Spleen (tissue), 7 donors: Measurements from ENCODE around the gene DTD1.

Experiments used
- CTCF ChIP-seq, 11 experiments: fragments of 200-600 bp in 7 of 11; fragments of 450-650 bp in 4 of 11; sonication (generic) in 4 of 11; IDR thresholded peaks in 8 of 11; conservative IDR thresholded peaks in 3 of 11; 1 replicate in 7 of 11; 2 replicates in 4 of 11; pipeline versions ENCODE4 v1.4.0 to v1.8.0; 2016 to 2021; ENCODE audit warnings: antibody characterized with exemption in 11 of 11, inconsistent platforms in 4 of 11, mild to moderate bottlenecking in 1 of 11
- POLR2AphosphoS5 ChIP-seq, 3 donors: sonication (generic); formaldehyde crosslinking; IDR thresholded peaks; one replicate each; pipeline ENCODE4 v1.5.1; 2017; ENCODE audit warnings: antibody characterized with exemption in 3 of 3
- donor health status: DM: no; HTN: no; CAD: no; lungs with moderate emphysema.
- donor health status: DM: no; HTN: no; CAD: no.
- donor health status: DM: no; HTN: no; CAD: no.

DNA sequence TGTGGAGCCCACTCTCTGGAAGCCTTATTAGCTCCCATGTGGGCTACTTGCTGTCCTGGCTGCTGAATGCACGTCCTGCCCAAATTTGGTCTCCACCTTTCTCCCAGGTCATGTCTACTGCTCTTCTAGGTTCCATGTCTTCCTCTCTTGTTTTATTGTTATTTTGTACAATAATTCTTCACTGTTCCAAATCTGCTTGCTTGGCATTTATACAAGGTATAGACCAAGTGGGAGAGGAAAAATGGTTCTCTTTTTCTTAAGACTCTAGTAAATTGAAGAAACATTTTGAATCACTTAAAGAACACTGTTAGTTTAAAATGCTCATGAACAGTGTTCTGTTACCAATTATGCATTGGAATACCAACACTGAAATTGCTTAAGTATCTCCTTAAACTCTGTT is 144.1 kb downstream of the DTD1 start:
- TF ChIP-seq POLR2AphosphoS5 (IDR thresholded peaks at IDR 0.05) (no peak), CTCF (IDR thresholded peaks at IDR 0.05 in 8 of 11, conservative IDR thresholded peaks at IDR 0.05 in 3 of 11) (no peak)
